Stimulated activated CD4-positive, alpha-beta T cell treated with anti-CD3 and anti-CD28 coated beads, Interleukin-15, amount 100 ng/mL, for 48 hours (primary cell): ENCODE data around the gene SPO11.

ENCODE experiments used
- DNase-seq, 2 donors: peaks; one replicate each; pipeline ENCODE4 v3.0.0-alpha.2; 2020; ENCODE audit warnings: low read depth in 2 of 2

Gene SPO11

DNA sequence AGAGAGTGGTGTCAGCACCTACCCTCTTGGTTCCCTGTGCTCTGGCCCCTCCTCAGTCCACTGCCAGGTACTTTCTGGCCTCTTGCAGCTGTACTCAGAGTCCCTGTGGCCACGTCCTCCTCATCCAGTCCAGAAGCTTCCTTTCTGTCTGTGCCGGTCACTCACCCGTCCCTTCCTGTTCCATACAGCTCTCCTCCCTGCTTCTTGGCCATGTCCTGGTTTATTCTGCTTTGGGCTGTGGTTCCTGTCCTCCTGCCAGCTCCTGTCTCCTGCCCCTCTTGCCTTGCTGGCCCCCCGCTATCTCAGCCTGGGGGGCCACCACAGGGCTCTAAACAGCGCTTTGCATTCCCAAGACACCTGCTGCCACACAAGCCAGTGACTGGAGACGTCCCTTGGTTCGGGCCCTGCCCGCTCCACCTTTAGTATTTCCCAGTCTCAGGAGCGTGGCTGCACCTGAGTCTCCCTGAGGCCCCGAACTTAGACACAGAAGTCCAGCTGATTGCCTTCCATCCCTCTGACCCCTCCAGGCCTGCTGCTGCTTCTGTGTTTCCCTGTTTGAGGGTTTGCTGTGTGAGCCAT is 46.1 kb downstream of the SPO11 start:
- no peak for DNase-seq

DNA sequence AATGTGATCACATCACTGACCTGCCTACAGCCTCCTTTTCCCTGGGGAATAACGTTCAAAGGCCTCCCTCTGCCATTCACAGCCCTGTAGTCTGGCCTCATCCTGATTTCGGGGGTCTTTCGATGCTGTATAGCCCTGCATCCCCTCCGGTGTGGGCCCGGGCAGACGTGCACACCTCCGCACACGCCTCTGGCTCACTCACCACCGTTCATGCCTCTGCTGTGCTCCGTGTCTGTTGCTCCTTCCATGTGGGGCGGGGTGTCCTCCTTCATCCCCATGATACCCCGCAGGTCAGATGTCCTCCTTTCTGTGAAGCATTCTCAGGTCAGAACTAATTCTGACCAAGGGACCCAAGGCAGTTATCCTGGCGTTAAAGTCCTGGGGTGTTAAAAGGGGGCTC is 47.7 kb downstream of the SPO11 start:
- DNase-seq = no peak

DNA sequence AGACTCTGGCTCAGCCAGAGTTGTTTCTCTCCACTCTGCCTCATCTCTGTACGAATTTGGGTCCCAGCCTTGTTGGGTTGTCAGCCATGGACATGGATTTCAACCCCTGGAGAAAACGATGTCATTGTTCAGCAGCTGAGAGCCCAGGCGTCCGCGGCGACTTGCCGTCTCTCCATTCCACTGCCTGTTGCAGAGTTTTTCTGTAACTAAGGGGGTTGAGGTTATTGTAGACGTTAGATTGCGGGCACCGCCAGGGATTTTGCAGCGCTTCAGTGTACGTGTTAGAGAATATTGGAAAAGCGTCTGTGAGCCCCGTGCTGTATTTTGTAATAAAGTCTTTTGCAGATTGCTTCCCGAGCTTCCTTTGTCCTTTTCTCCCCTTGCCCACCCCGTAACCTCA is 48.5 kb downstream of the SPO11 start:
- DNase-seq = no peak

DNA sequence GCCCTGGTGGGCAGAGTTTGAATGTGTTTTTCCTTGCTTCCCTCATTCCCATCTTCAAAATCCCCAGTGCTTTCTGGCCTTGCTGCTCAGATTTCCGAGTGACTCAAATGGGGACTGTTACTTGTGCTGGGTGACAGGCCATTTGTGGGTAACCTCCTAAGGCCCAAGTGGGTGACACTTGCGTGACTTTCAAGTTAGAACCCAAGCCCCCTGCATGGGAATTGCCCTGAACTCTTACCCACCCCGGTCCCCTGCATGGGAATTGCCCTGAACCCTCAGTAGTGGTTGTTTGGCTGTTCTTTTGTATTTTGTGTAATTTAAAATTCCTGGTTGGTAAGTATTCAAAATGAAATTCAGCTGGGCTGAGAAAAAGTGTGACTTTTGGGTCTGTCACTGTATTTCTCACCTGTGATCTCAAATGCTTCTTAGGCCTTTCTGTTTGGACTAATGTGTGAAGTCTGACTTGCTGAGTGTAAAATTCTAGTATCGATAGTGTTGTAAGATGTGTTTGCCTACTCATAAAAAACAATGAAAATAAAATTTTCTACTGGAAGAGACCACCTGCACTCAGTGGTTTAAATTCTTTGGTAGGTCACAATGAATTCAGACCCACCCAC is 49.2 kb downstream of the SPO11 start:
- DNase-seq = no peak

DNA sequence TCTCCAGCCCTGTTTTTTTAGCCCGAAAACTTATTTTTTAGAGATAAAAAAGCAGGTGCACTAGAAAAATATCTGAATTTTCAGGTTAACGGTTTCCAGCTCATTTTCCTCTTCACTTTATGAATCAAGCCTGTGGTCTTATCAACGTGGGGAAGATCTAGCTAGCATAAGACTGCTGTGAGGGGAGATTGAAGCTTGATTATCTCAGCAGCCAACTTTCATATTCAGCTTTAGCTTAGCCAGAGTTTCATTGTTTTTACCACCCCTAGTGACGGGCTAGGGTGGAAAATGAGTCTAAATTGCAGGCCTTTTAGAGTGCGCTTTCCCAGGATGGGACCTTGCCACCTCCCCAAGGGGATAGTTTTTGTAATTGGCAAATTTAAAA is 49.7 kb downstream of the SPO11 start:
- no peak for DNase-seq

DNA sequence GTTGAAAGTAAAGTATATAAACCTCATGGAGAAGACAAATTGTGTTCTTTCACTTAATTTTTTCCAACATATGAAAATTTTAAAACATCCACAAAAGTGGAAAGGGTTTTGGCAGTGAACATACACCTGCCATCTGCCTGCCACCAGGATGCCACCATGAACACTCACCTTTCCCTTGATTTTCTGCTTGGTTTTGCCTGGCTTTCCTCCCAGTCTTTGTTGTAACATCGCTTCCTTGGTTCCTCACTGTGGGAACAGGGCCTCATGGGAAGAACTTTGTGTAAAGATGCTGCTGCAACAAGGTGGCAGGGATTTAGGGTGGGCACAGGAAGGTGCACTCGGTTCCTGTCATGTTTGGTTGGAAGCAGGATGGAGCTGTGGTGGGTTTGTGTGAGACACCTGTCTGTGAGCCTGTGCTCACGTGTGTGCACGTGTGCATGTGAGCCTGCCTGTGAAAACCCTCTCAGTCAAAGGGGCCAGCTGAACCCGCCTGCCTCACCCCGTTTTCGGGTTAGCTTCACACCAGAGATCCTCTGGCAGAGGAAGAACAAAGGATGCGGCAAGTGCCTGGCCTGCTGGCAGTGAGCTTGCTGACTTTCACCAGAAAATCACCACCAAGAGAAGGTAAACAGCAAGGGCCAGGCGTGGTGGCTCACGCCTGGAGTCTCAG is 50.6 kb downstream of the SPO11 start:
- DNase-seq = no peak

DNA sequence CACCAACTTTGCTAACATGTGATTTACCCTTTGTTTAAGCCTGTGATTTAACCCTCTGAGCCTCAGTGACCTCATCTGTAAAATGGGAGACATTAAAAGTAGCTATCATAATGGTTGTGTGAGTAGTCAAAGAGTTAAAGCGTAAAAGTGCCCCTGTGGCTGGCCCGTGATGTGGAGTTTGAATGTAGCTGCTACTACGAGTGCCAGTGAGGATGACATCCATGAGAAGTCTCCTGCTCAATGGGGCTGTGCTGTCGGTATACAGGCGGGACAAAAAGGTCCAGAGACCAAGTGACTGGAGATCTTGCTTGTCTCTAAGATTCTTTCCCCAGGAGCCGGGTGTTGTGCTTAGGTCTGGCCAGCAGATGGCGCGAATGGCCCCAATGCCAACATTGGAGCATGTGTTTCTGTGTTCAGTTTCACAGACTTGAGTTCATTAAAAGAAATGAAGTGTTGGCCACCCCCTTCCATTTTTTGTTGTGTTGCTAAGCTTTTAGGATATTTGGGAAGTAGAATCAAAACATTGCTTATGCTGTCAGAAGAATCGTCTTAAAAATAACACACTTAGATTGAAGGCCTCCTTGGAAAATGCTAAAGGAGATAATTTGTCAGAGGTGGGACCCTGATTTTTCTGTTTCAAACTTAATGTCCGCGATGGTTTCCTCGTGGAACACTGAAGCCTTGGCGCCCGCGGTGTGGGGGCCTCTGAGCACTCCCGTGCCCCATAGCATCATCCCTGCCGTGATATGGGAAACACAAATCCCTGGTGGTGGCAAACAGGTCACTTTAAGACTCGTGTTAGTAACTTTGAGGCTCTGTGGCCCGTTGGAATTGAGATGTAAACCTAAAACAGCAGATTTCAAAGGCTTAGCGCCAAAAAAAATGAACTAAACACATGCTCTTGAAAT is 52.2 kb downstream of the SPO11 start:
- DNase-seq = peak; percentile 68 to 74

DNA sequence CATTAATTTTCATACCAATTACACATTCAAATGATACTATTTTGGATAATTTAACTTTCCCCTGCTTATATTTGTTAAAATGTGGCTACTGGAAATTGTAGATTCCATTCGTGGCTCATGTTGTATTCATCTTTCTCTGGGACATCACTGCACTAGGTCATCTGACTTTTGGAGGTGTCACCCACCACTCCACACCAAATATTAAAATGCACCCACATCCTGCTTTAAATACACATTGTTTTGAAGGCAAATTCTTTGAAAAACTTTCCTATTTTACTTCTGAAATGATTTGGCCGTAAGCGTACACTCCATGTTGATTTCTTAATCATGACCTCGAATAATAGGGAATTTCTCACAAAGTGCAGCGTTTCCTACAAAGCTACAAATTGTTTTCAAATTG is 52.9 kb downstream of the SPO11 start:
- DNase-seq = no peak

DNA sequence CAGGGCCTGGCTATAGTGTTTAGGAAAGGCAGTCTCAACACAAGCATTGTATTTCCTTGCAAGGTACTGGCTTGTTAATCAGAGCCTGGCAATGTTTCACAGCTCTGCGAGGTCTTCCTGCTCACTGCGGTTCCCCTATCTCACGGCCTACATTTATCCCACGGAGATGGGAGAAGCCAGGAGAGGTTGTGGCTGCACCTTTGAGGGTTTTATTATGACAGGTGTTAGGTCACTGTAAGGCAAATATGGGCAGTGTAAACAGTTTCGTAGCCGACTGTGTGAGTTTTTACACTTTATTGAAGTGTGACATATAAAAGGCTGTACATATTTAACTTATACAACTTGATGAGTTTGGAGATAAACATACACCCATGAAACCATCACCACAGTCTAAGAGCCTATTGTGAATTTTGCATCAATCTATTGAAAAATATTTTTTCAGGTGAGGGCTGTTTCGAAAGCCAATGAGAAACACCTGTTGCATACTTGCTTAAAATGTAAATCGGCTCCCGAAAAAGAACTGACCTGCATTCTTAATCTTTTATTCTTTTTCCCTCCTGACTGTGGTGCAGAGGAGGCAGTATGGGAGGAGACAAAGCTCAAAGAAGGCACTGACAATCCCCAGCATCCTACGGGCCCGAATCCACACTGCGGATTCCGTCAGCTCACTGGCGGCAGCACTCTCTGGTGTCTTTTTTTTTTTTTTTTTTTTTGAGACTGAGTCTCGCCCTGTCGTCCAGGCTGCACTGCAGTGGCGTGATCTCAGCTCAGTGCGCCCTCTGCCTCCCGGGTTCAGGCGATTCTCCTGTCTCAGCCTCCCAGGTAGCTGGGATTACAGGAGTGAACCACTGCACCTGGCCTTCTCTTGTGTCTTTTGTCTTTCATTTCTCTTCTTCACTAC is 54.1 kb downstream of the SPO11 start:
- DNase-seq = no peak

DNA sequence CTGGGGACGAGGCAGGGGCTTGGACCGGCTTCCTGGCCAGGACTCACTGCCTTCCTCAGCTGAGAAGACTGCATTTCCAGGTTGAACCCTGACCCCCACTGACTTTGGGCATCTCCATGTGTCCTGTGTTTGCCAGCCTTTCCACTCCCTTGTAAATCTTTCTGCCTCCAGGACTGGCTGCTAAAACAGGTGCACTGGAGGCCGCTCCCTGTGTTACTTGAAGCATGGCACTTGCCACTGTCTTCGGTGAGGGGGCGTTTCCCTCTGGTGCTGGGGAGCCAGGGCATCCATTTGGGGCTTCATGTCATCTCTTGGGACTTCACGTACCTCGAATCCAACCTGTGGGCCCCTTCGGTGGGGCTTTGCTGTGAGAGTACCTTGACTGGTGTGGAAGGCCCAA is 54.9 kb downstream of the SPO11 start:
- DNase-seq = no peak

DNA sequence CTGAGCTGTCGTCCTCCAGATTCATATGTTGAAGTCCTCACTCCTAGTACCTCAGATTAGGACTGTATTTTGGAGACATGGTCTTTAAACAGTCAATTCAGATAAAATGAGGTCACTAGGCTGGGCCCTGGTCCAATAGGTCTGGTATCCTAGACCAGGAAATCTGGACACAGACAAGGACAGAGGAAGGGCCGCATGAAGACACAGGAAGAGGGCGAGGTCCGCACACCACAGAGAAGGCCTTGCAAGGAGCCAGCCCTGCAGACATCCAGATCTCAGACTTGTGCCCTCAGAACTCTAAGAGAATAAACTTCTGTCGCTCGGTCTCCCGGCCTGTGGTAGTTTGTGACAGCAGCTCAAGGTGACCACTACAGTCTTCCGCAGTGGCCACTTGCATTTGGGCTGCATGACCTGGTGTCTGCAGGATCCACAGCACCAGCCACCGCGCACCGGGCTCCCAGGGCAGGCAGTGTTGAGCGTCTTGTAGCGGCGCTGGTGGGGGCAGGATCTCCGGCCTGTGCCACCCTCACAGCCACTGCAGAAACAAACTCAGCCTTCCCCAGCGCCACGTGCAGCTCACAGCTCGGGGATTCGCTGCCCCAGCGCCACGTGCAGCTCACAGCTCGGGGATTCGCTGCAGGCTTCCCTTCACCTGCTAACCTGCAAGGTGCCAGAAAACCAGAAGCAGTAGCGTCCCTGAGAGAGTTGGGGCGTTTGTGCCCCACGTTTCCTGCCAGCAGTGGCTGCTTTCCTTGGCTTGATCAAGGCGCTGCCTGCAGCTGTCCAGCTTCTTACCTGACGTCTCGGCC is 55.6 kb downstream of the SPO11 start:
- DNase-seq = no peak

DNA sequence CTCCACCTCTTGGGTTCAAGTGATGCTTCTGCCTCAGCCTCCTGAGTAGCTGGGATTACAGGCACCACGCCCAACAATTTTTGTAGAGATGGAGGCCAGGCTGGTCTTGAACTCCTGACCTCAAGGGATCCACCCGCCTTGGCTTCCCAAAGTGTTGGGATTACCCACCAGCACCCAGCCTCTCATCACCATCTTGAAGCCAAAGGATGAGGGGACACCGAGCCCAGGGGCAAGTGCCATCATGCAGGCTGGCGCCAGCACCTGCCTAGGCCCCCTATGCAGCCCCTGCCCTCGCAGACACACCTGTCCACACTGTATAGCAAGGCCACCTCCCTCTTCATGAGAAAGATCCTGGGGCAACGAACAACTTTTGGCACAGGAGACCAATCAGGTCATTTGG is 56.3 kb downstream of the SPO11 start:
- no peak for DNase-seq

DNA sequence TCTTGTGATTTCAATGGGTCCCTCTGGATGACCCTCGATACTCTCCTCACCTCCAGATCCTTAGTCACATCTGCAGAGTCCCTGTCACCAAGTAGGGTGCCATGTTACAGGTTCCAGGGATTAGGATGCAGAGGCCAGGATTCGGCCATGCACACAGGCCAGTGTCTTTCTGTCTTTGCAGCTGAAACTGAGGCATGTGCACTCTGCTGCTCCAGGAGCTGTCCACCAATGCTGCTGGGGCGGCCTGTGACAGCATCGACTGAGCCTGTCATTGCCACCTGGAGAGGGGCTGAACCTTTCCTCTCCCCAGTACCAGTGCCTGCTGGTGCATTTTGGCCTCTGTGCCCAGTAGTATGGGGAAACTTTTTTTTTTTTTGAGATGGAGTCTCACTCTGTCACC is 57.2 kb downstream of the SPO11 start:
- no peak for DNase-seq

DNA sequence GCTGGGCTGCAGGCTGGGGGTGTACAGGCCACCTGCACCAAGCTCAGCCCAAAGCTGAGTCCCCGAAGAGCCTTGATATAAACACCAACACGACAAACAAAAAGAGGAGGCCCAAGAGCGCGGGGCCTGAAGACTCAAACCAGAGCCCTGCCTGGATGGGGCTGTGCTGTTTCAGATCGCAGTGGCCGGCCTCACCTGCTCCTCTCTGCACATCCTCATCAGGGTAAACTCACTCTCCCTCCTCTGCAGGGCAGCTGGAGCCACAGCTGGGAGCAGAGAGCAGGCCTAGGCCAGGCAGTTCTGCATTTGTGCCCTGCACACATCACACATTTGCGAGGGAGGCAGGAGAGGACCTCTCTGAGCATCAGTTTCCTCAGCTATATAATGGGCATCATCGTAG is 57.9 kb downstream of the SPO11 start:
- DNase-seq = no peak

DNA sequence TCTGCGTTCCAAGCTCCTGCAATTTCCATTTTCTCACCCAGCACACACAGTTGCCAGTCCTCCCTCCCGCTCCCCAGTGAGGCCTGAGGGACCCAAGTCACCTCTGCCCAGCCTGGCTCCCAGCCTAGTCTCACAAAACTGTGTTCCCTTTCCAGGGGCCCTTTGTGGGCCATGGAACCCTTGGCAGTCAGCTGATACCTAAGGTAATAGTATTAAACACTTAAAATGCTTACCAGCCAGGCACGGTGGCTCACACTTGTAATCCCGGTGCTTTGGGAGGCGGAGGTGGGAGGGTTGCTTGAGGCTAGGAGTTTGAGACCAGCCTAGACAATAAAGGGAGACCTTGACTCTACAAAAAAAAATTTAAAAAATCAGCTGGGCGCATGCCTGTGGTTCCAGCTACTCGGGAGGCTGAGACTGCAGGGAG is 58.4 kb downstream of the SPO11 start:
- no peak for DNase-seq

DNA sequence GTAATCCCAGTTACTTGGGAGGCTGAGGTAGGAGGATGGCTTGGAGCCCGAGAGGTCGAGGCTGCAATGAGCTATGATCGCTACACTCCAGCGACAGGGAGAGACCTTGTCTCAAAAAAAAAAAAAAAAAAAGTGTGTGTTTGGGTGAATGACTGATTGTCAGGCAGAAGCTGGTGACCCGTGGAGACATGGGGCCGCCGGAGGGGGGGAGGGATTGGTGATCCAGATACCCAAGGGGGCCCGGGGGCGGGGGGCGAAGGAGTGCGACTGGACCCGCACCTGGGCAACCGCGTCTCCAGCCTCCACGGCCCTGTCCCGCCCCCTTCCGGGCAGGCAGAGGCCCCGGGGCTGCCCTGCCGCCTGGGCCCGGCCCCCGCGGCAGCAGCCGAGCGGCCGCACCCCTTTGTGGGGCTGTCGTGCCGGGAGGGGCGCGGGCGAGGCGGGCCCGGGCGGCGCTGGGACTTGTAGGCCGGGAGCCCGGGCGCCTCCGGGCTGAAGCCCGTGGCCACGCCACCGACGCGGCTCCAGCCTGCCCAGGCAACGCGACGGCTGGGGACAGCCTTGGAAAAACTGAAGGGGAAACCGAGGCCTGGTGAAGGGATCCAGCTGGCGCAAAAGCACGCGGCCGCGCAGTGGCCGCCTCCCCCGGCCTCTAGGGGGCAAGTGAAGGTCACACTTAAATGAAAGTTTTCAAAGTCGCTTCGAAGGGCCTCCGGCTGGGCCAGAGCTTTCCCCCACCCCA is 59.5 kb downstream of the SPO11 start:
- peak; percentile 36 to 56 for DNase-seq

DNA sequence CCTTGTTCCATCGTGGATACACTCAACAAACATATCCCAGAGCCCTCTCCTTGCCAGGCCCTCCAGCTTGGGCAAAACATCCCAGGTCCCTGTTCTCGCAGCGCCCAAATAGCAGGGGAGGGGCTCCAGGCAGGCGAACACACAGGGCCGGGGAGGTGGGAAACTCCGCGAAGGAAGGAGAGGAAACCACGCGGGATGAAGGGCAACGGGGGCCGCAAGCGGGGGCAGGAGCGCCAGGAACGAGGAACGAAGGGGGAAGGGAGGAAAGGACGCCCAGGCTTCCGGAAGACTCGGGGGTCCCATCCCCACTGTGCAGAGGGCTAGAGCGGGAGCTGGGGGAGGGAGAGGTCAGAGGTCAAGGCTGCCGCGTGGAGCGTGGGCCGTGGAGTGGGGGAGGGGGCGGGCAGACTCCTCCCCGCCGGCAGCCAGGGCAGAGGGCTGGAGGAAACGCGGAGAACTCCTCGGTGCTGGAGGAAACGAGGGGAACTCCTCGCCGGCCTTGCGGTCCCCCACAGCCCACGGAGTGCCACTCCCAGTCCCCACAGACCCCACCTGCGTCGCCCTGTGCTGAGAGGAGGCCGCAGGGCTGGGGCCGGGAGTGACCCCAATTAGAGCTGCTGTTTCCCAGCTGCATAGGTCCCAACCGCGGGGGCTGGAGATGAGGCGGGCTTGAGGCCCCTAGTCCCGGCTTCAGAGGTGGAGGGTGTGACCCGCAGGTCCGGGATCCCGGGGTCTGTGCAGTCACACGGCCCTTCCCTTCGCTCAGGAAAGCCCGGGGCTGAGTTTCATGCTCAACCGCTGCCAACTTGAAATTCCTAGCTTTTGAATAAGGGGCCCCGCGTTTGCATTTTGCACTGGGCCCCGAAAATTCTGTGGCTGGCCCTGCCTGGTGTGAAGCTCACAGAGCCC is 60.3 kb downstream of the SPO11 start:
- peak; percentile 53 to 64 for DNase-seq

DNA sequence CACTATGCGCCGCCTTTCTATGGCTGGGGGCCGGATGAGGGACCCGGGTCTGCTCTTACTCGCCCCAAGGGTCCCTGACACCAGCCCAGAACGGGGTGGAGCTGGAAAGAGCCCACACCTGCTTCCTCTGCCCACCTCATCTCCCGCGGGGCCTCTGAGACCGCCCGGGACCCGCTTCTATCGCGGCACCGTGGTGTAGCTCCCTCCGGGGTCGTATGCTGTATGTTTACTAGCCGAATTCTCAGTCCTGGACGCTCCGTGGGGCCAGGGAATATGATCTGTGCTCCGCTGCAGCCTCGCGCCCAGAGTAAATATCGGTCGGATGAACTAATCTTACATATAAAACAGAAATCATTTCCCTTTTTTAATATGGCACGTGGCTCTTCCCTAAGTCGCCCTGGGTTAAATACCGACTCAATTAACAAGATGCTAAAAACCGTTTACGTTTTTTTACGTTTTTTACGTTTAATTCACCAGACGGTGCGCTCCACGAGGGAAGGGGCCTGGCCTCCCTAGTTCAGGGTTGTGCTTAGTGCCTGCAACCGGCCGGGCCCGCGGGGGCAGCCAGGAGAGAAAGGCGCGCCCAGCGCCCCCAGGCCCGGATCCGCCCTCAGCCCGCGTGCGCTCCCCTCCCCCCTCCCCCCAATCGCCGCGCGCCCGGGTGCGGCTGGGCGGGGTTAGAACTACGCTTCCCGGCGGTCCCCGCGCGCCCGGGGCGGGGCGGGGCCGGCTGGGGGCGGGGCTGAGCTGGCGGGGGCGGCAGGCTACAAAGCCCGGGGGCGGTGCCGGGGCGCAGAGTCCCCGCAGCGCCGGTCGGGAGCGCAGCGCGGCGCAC is 61.2 kb downstream of the SPO11 start, which contains the start of gene RBM38:
TSS of gene RBM38 (plus strand) at position 793 of the 835 bp plus-strand sequence. CDS start 186 bp downstream, outside the sequence.
- peak; percentile 57 to 80 for DNase-seq
